H9 (cell line): Measurements from ENCODE around the gene CALY. TPM values are rescaled to one million over a fixed set of nuclear protein-coding genes. Genes with fewer than 3 reads are reported as not detected.

Experiments
- DNase-seq: peaks from one replicate; pipeline ENCODE4 v3.0.0-alpha.2; 2017
- H2AFZ ChIP-seq: one replicate; pipeline ENCODE4 v1.6.1; 2013; ENCODE audit warnings: mild to moderate bottlenecking, low read length, control low read depth, moderate library complexity
- H2AK5ac ChIP-seq: 2 replicates; pipeline ENCODE4 v1.6.1; 2013; ENCODE audit warnings: low read length, control low read depth, mixed read lengths; ENCODE audit not compliant: insufficient read length
- H2BK120ac ChIP-seq: one replicate; pipeline ENCODE4 v1.6.1; 2013; ENCODE audit warnings: low read depth, mild to moderate bottlenecking, low read length, control low read depth, inconsistent platforms; ENCODE audit not compliant: poor library complexity, severe bottlenecking
- H2BK12ac ChIP-seq: 2 replicates; pipeline ENCODE4 v1.6.1; 2013; ENCODE audit warnings: low read length, control low read depth, mixed read lengths, low read depth; ENCODE audit not compliant: insufficient read length
- H2BK15ac ChIP-seq: 2 replicates; pipeline ENCODE4 v1.6.1; 2013; ENCODE audit warnings: low read depth, low read length, control low read depth
- H2BK20ac ChIP-seq: one replicate; pipeline ENCODE4 v1.6.1; 2013; ENCODE audit warnings: low read depth, mild to moderate bottlenecking, low read length, control low read depth, inconsistent platforms; ENCODE audit not compliant: poor library complexity, severe bottlenecking
- H2BK5ac ChIP-seq: 2 replicates; pipeline ENCODE4 v1.6.1; 2013; ENCODE audit warnings: low read length, control low read depth, mixed read lengths; ENCODE audit not compliant: insufficient read length
- H3K14ac ChIP-seq: 2 replicates; pipeline ENCODE4 v1.6.1; 2013; ENCODE audit warnings: low read length, control low read depth; ENCODE audit not compliant: insufficient read depth
- H3K18ac ChIP-seq: 2 replicates; pipeline ENCODE4 v1.6.1; 2013; ENCODE audit warnings: low read depth, mild to moderate bottlenecking, mixed read lengths, low read length, control low read depth; ENCODE audit not compliant: insufficient read length
- H3K23ac ChIP-seq: 2 replicates; pipeline ENCODE4 v1.6.1; 2013; ENCODE audit warnings: low read length, control low read depth, mixed read lengths, low read depth; ENCODE audit not compliant: insufficient read length
- H3K23me2 ChIP-seq: 2 replicates; pipeline ENCODE4 v1.6.1; 2013; ENCODE audit warnings: low read depth, mild to moderate bottlenecking, mixed read lengths, low read length, control low read depth; ENCODE audit not compliant: insufficient read length, poor library complexity, severe bottlenecking
- H3K27ac ChIP-seq: 2 replicates; pipeline ENCODE4 v1.5.1; 2013; ENCODE audit warnings: low read length, control low read depth, mixed read lengths, low read depth; ENCODE audit not compliant: insufficient read length
- H3K27me3 ChIP-seq: 2 replicates; pipeline ENCODE4 v1.6.1; 2013; ENCODE audit warnings: low read length, control low read depth, inconsistent platforms; ENCODE audit not compliant: insufficient read depth
- H3K4ac ChIP-seq: 2 replicates; pipeline ENCODE4 v1.6.1; 2013; ENCODE audit warnings: low read depth, mild to moderate bottlenecking, control low read depth, inconsistent platforms, low read length, moderate library complexity
- H3K4me1 ChIP-seq: 2 replicates; pipeline ENCODE4 v1.6.1; 2013; ENCODE audit warnings: low read length, control low read depth, inconsistent platforms; ENCODE audit not compliant: insufficient read depth
- H3K4me2 ChIP-seq: 2 replicates; pipeline ENCODE4 v1.6.1; 2013; ENCODE audit warnings: low read length, control low read depth, mixed read lengths; ENCODE audit not compliant: insufficient read length, insufficient read depth
- H3K56ac ChIP-seq: 2 replicates; pipeline ENCODE4 v1.6.1; 2013; ENCODE audit warnings: low read depth, mild to moderate bottlenecking, mixed read lengths, low read length, control low read depth; ENCODE audit not compliant: insufficient read length
- H3K79me1 ChIP-seq: 2 replicates; pipeline ENCODE4 v1.6.1; 2013; ENCODE audit warnings: low read depth, mild to moderate bottlenecking, moderate library complexity, low read length, control low read depth, inconsistent platforms; ENCODE audit not compliant: insufficient read depth, poor library complexity, severe bottlenecking
- H3K79me2 ChIP-seq: 2 replicates; pipeline ENCODE4 v1.6.1; 2013; ENCODE audit warnings: low read length, control low read depth, inconsistent platforms; ENCODE audit not compliant: insufficient read depth
- H3K9ac ChIP-seq: 2 replicates; pipeline ENCODE4 v1.6.1; 2013; ENCODE audit warnings: low read length, control low read depth, mixed read lengths; ENCODE audit not compliant: insufficient read length; ENCODE audit errors: extremely low read depth
- H3K9me3 ChIP-seq: one replicate; pipeline ENCODE4 v1.6.1; 2013; ENCODE audit warnings: low read depth, low read length, inconsistent platforms; ENCODE audit not compliant: control insufficient read depth
- H3T11ph ChIP-seq: one replicate; pipeline ENCODE4 v1.6.1; 2013; ENCODE audit warnings: mild to moderate bottlenecking, low read length, control low read depth, inconsistent platforms
- H4K20me1 ChIP-seq: one replicate; pipeline ENCODE4 v1.6.1; 2013; ENCODE audit not compliant: control insufficient read depth, insufficient read length, insufficient read depth
- H4K5ac ChIP-seq: 2 replicates; pipeline ENCODE4 v1.6.1; 2013; ENCODE audit warnings: low read depth, mild to moderate bottlenecking, mixed read lengths, low read length, control low read depth; ENCODE audit not compliant: insufficient read length
- H4K8ac ChIP-seq: replicated peaks from 2 replicates; pipeline ENCODE4 v1.6.1; 2013; ENCODE audit warnings: low read length, control low read depth, mixed read lengths, low read depth; ENCODE audit not compliant: insufficient read length
- H4K91ac ChIP-seq: 2 replicates; pipeline ENCODE4 v1.6.1; 2013; ENCODE audit warnings: low read depth, mild to moderate bottlenecking, moderate library complexity, mixed read lengths, low read length, control low read depth; ENCODE audit not compliant: insufficient read length
- H3K27ac Mint-ChIP-seq, 3 experiments: 2 replicates in 2 of 3; 3 replicates in 1 of 3; pipeline ENCODE4 v1.8.0; 2020 to 2021; ENCODE audit warnings: mixed read lengths in 3 of 3, mild to moderate bottlenecking in 1 of 3, moderate library complexity in 1 of 3
- H3K27me3 Mint-ChIP-seq: 2 replicates; pipeline ENCODE4 v1.8.0; 2021; ENCODE audit warnings: low read depth, mild to moderate bottlenecking, moderate library complexity, mixed read lengths
- H3K36me3 Mint-ChIP-seq, 3 experiments: 2 replicates in 2 of 3; 3 replicates in 1 of 3; pipeline ENCODE4 v1.8.0; 2020 to 2021; ENCODE audit warnings: low read depth in 3 of 3, mixed read lengths in 3 of 3; ENCODE audit not compliant: insufficient read depth in 1 of 3
- H3K4me1 Mint-ChIP-seq, 2 experiments: 2 replicates each; pipeline ENCODE4 v1.8.0; 2020; ENCODE audit warnings: mixed read lengths in 2 of 2
- H3K4me3 Mint-ChIP-seq, 2 experiments: 2 replicates in 1 of 2; 3 replicates in 1 of 2; pipeline ENCODE4 v1.8.0; 2020 to 2021; ENCODE audit warnings: mild to moderate bottlenecking in 2 of 2, mixed read lengths in 2 of 2, moderate library complexity in 1 of 2
- H3K9me3 Mint-ChIP-seq, 2 experiments: 2 replicates in 1 of 2; 3 replicates in 1 of 2; pipeline ENCODE4 v1.8.0; 2020; ENCODE audit warnings: mild to moderate bottlenecking in 2 of 2, mixed read lengths in 2 of 2, moderate library complexity in 1 of 2
- WGBS: extraction: QIAGEN DNeasy Blood & Tissue Kit; methylation state at CpG from one replicate; pipeline ENCODE4 v1.1.7; 2013; ENCODE audit warnings: missing lambda C conversion rate, low lambda C conversion rate, mixed read lengths; ENCODE audit not compliant: insufficient read length; ENCODE audit errors: extremely low coverage; 5-methylcytosine and 5-hydroxymethylcytosine counted together
- total RNA-seq: library from RNA; stranded (reverse); gene quantifications from 2 replicates; pipeline ENCODE4 v1.2.1, GENCODE V29; 2021
- TF ChIP-seq, protein P1 (sequence below): fragments of 200-600 bp; sonication (generic); conservative IDR thresholded peaks from 3 replicates; pipeline ENCODE4 v1.8.0; 2021; ENCODE audit warnings: antibody characterized with exemption, mild to moderate bottlenecking

The CALY gene
- total RNA-seq, 1 experiment from 2014 or later: 2.9 TPM

DNA sequence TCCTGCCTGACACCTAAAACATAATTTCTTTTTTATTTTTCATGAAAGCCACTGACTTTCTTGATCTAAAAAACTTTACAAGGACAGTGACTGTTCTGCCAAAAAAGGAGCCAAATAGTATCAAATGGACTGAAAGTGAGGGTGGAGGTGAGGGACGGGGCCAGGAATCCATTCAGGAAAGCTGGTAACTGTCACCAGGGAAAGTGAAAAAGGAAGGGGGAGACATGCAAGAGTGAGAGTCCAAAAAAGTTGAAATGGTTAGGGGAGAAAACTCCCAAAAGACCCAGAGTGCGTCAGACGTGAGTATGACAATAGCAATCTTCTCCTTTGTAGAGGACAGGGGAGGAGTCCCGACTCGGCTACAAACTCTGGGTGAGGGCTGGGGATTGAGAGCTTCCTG, 7.5 kb upstream of the CALY start:
- Histone ChIP-seq H3K23me2 (no peaks in the 10 kb centered on the region), H3K4ac (no peak overlapping the region), H3K27me3 (no peaks in the 10 kb centered on the region; the same call in 1 of the 2 replicates), H2BK20ac (no peak overlapping the region), H4K91ac (no peak overlapping the region), H2BK120ac (no peak overlapping the region), H3K14ac (no peak overlapping the region), H4K8ac (no peak overlapping the region), H4K20me1 (no peaks in the 10 kb centered on the region), H3K23ac (no peak overlapping the region), H3K18ac (no peak overlapping the region), H2BK5ac (no peak overlapping the region), H3K9me3 (no peaks in the 10 kb centered on the region), H3K4me1 (peaks cover 2% of the 10 kb centered on the region; the same call in 1 of the 2 replicates), H3K79me1 (no peaks in the 10 kb centered on the region), H2AFZ (no peak overlapping the region), H2AK5ac (no peak overlapping the region), H3K27ac (no peak overlapping the region), H3T11ph (no peak overlapping the region), H3K4me2 (no peak overlapping the region), H2BK15ac (no peak overlapping the region), H3K56ac (no peak overlapping the region), H3K79me2 (no peaks in the 10 kb centered on the region), H2BK12ac (no peak overlapping the region), H4K5ac (no peak overlapping the region), H3K9ac (no peak overlapping the region)
- no peak overlapping the region for H3K4me3 Mint-ChIP-seq
- DNase-seq: no peak
- peaks cover 24% of the 10 kb centered on the region for H3K27me3 Mint-ChIP-seq
- H3K9me3 Mint-ChIP-seq: no peaks in the 10 kb centered on the region; a peak in 1 of 5 replicates
- TF ChIP-seq, protein P1, sequence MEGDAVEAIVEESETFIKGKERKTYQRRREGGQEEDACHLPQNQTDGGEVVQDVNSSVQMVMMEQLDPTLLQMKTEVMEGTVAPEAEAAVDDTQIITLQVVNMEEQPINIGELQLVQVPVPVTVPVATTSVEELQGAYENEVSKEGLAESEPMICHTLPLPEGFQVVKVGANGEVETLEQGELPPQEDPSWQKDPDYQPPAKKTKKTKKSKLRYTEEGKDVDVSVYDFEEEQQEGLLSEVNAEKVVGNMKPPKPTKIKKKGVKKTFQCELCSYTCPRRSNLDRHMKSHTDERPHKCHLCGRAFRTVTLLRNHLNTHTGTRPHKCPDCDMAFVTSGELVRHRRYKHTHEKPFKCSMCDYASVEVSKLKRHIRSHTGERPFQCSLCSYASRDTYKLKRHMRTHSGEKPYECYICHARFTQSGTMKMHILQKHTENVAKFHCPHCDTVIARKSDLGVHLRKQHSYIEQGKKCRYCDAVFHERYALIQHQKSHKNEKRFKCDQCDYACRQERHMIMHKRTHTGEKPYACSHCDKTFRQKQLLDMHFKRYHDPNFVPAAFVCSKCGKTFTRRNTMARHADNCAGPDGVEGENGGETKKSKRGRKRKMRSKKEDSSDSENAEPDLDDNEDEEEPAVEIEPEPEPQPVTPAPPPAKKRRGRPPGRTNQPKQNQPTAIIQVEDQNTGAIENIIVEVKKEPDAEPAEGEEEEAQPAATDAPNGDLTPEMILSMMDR: no peak
- H3K27ac Mint-ChIP-seq: peak overlapping the region in 1 of 3 experiments; percentile 66; a peak in 1 of 7 replicates
- no CpG with 5 or more reads among the region's 5 CpGs for WGBS
- H3K36me3 Mint-ChIP-seq: no peaks in the 10 kb centered on the region; a peak in 1 of 7 replicates
- peaks cover 10 to 27% of the 10 kb centered on the region in 2 experiments for H3K4me1 Mint-ChIP-seq
